Neural progenitor cell (in vitro differentiated cells): ENCODE data around the gene LACTB.

Source experiments
- EZH2 ChIP-seq: fragments of 200-600 bp; sonication (generic); IDR thresholded peaks from 2 replicates; pipeline ENCODE4 v1.6.1; 2017; ENCODE audit warnings: antibody characterized with exemption, mild to moderate bottlenecking, moderate library complexity
- EZH2phosphoT487 ChIP-seq: fragments of 200-600 bp; sonication (generic); IDR thresholded peaks from 2 replicates; pipeline ENCODE4 v1.6.1; 2017; ENCODE audit warnings: antibody characterized with exemption
- TF ChIP-seq, protein P1 (sequence below): fragments of 200-600 bp; sonication (generic); IDR thresholded peaks from 2 replicates; pipeline ENCODE4 v1.5.1; 2017; ENCODE audit warnings: antibody characterized with exemption, mild to moderate bottlenecking

- TF ChIP-seq, protein P1, sequence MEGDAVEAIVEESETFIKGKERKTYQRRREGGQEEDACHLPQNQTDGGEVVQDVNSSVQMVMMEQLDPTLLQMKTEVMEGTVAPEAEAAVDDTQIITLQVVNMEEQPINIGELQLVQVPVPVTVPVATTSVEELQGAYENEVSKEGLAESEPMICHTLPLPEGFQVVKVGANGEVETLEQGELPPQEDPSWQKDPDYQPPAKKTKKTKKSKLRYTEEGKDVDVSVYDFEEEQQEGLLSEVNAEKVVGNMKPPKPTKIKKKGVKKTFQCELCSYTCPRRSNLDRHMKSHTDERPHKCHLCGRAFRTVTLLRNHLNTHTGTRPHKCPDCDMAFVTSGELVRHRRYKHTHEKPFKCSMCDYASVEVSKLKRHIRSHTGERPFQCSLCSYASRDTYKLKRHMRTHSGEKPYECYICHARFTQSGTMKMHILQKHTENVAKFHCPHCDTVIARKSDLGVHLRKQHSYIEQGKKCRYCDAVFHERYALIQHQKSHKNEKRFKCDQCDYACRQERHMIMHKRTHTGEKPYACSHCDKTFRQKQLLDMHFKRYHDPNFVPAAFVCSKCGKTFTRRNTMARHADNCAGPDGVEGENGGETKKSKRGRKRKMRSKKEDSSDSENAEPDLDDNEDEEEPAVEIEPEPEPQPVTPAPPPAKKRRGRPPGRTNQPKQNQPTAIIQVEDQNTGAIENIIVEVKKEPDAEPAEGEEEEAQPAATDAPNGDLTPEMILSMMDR, result no peak
- TF ChIP-seq EZH2phosphoT487, result no peak
- no peak for TF ChIP-seq EZH2
Observed at GRCh38 chr15:63080634-63081250, 40.9 kb upstream of the LACTB start.
